Tibial nerve (tissue), 4 donors: Measurements from ENCODE around the gene IVD. TPM values are rescaled to one million over a fixed set of nuclear protein-coding genes. Genes with fewer than 3 reads are reported as not detected.

Experiments used
- DNase-seq, 2 donors: peaks; one replicate each; pipeline ENCODE4 v3.0.0-alpha.2; 2019; ENCODE audit warnings: low spot score in 2 of 2
- H3K27ac ChIP-seq, 4 donors: fragments of 200-600 bp; sonication (generic) in 3 of 4; one replicate each; pipeline ENCODE4 v1.5.1; 2017 to 2019; ENCODE audit warnings: mild to moderate bottlenecking in 1 of 4
- H3K27me3 ChIP-seq, 2 donors: fragments of 200-600 bp; sonication (generic) in 1 of 2; one replicate each; pipeline versions ENCODE4 v1.5.1 to v1.6.0; 2017 to 2019
- H3K36me3 ChIP-seq, 3 donors: fragments of 200-600 bp; sonication (generic); one replicate each; pipeline ENCODE4 v1.5.1; 2018 to 2019
- H3K4me1 ChIP-seq, 4 donors: fragments of 200-600 bp; sonication (generic) in 3 of 4; one replicate each; pipeline ENCODE4 v1.5.1; 2017 to 2019
- H3K4me3 ChIP-seq, 4 donors: fragments of 200-600 bp; sonication (generic) in 3 of 4; one replicate each; pipeline ENCODE4 v1.5.1; 2017 to 2019; ENCODE audit warnings: mild to moderate bottlenecking in 1 of 4, moderate library complexity in 1 of 4
- H3K9me3 ChIP-seq, 4 donors: fragments of 200-600 bp; sonication (generic) in 3 of 4; one replicate each; pipeline ENCODE4 v1.5.1; 2017 to 2019
- CTCF ChIP-seq, 5 experiments: fragments of 200-600 bp in 3 of 5; fragments of 450-650 bp in 2 of 5; sonication (generic) in 3 of 5; IDR thresholded peaks; one replicate each; pipeline ENCODE4 v1.5.1; 2016 to 2019; ENCODE audit warnings: antibody characterized with exemption in 5 of 5, mild to moderate bottlenecking in 3 of 5, moderate library complexity in 2 of 5
- EP300 ChIP-seq, 2 donors: sonication (generic); formaldehyde crosslinking; IDR thresholded peaks; one replicate each; pipeline ENCODE4 v1.6.1; 2017; ENCODE audit warnings: antibody characterized with exemption in 2 of 2, mild to moderate bottlenecking in 1 of 2
- POLR2A ChIP-seq, 2 donors: fragments of 450-650 bp; IDR thresholded peaks; one replicate each; pipeline ENCODE4 v1.6.1; 2017; ENCODE audit warnings: antibody characterized with exemption in 2 of 2, mild to moderate bottlenecking in 2 of 2, moderate library complexity in 2 of 2
- WGBS, 2 donors: methylation state at CpG; one replicate each; pipeline ENCODE4 v1.1.5; 2018; 5-methylcytosine and 5-hydroxymethylcytosine counted together
- total RNA-seq, 4 donors: library from RNA; depleted of rRNA; stranded (reverse); fragments of >200 nt; gene quantifications; one replicate each; pipeline ENCODE4 v1.1.0, GENCODE V29; 2016

Gene IVD
- total RNA-seq, 4 donors from 2014 or later = 62.8 to 88.6 (median 76.7) TPM

- Histone ChIP-seq H3K9me3 (no peaks in the 10 kb centered on the region), H3K36me3 (peaks cover 0 to 19% (median 0%) of the 10 kb centered on the region in 3 donors), H3K4me3 (no peak overlapping the region), H3K27me3 (no peaks in the 10 kb centered on the region), H3K4me1 (peaks cover 0 to 57% (median 26%) of the 10 kb centered on the region in 4 donors), H3K27ac (no peak overlapping the region)
- TF ChIP-seq CTCF (IDR thresholded peaks at IDR 0.05) = no peak
- TF ChIP-seq EP300 (IDR thresholded peaks at IDR 0.05) = no peak
- no peak for TF ChIP-seq POLR2A (IDR thresholded peaks at IDR 0.05)
- DNase-seq = no peak
- WGBS, 2 donors = 46 to 49% methylated on average over 7 to 9 of the region's 9 CpGs
These were observed 49.4 kb downstream of the IVD start for GRCh38 chr15:40454904-40455391.

- Histone ChIP-seq H3K4me1 (peaks cover 0 to 50% (median 25%) of the 10 kb centered on the region in 4 donors), H3K36me3 (peaks cover 0 to 33% (median 0%) of the 10 kb centered on the region in 3 donors), H3K27ac (no peak overlapping the region), H3K27me3 (no peaks in the 10 kb centered on the region), H3K9me3 (no peaks in the 10 kb centered on the region), H3K4me3 (no peak overlapping the region)
- 60 to 62% methylated on average over 7 of the region's 7 CpGs for WGBS, 2 donors
- no peak for TF ChIP-seq EP300 (IDR thresholded peaks at IDR 0.05)
- TF ChIP-seq CTCF (IDR thresholded peaks at IDR 0.05) = no peak
- no peak for TF ChIP-seq POLR2A (IDR thresholded peaks at IDR 0.05)
- no peak for DNase-seq
These were observed 50.7 kb downstream of the IVD start for GRCh38 chr15:40456299-40456712.

GRCh38 chr15:40456738-40457137, 51.1 kb downstream of the IVD start:
- WGBS, 2 donors = 67 to 84% methylated on average over 4 of the region's 4 CpGs
- TF ChIP-seq CTCF (IDR thresholded peaks at IDR 0.05) (no peak), EP300 (IDR thresholded peaks at IDR 0.05) (no peak), POLR2A (IDR thresholded peaks at IDR 0.05) (no peak)
- no peak for DNase-seq
- Histone ChIP-seq H3K27me3 (no peaks in the 10 kb centered on the region), H3K4me3 (no peak overlapping the region), H3K4me1 (peaks cover 0 to 49% (median 23%) of the 10 kb centered on the region in 4 donors), H3K9me3 (no peaks in the 10 kb centered on the region), H3K36me3 (peaks cover 0 to 37% (median 0%) of the 10 kb centered on the region in 3 donors), H3K27ac (no peak overlapping the region)

GRCh38 chr15:40458495-40459371, 53.1 kb downstream of the IVD start:
- Histone ChIP-seq H3K9me3 (no peaks in the 10 kb centered on the region), H3K4me3 (no peak overlapping the region), H3K36me3 (peaks cover 0 to 57% (median 2%) of the 10 kb centered on the region in 3 donors), H3K27ac (no peak overlapping the region), H3K27me3 (no peaks in the 10 kb centered on the region), H3K4me1 (peaks cover 0 to 31% (median 16%) of the 10 kb centered on the region in 4 donors)
- DNase-seq = no peak
- WGBS, 2 donors = 96 to 97% methylated on average over 23 to 33 of the region's 37 CpGs
- no peak for TF ChIP-seq CTCF (IDR thresholded peaks at IDR 0.05)
- TF ChIP-seq POLR2A (IDR thresholded peaks at IDR 0.05) = no peak
- TF ChIP-seq EP300 (IDR thresholded peaks at IDR 0.05) = no peak
